HG02970 (cell line): ENCODE data around the gene CALU.

Experiments
- ATAC-seq: cut with Tn5 transposase; IDR thresholded peaks from one replicate; pipeline ENCODE4 v1.9.1; 2021; ENCODE audit warnings: mild to moderate bottlenecking, moderate library complexity, moderate number of reproducible peaks; ENCODE audit not compliant: unreplicated experiment, low FRiP score

CALU gene

DNA sequence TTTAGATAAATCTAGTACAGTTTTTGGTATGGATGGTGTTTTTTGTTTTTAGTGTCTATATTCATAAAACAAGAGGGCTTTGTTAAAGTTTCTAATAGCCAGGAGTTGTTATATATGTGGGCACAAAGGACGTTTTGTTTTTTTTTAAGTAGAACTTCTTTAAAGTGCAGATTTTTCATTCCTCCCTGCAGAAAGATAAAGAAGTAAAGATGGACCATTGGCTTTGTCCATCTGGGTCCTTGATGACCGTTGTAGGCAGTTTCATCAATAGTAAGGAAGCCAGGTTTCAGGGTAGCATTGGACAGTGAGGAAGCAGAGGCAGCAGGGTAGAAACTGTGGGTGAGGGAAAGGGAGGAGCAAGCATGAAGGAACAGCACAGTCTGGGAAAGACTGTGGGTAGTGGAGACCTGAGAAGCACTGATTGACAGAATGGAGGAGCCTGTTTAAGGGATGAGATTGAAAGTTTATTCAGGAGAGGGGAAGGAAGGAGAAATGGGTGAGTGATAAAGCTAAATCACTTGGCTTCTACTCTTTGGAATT, 5.3 kb downstream of the CALU start:
- ATAC-seq: no peak

DNA sequence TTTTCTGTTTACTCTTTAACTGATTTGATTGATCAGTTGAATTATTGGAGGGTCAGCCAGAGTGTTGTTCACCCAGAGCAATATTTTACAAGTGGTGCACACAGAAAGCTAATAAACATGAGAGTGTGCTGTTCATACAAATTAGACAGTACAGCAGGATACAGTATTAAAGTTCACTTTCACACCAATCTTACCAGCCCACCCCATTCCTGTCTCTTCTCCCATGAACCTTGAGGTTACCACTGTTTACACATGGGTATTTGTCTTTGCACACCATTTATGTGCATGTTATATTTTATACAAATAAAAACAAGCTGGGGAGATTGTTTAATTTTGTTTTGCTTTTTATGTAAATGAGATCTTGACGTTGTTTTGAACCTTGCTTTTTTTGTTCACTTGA, 6.5 kb downstream of the CALU start:
- no peak for ATAC-seq

DNA sequence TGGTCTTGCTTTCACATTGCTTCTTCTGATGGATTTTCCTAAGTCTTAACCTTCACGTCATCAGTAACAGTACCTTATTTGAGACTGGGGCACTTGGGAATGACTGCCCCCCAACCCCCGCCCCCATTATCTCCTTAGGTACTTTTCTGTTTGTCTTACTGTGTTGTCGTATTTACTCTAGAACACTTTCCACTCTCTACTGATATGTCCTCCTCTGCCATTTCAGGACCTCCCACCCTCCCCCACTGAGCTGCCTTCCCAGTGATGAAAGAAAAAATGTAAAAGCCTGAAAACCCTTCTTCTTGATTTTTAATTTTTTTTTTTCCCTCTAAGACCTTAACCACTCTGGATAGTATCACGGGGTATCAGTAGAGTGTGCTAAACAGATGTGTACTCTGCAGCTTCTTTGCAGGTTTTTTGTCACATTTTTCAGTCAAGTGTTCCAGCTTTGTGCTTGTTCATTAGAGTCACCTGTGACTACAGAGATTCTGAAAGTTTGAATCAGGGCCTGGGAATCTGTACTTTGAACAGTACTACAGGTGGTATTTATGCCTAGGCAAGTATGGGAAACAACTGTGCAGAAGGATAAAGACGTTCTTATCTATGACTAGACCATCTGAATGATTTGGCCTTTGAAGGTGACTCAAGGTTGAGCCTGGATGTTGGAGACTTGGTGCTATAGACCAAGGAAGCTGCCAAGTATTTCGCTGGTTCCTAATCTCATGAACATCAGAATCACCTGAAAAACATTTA, 8.3 kb downstream of the CALU start:
- ATAC-seq: no peak

DNA sequence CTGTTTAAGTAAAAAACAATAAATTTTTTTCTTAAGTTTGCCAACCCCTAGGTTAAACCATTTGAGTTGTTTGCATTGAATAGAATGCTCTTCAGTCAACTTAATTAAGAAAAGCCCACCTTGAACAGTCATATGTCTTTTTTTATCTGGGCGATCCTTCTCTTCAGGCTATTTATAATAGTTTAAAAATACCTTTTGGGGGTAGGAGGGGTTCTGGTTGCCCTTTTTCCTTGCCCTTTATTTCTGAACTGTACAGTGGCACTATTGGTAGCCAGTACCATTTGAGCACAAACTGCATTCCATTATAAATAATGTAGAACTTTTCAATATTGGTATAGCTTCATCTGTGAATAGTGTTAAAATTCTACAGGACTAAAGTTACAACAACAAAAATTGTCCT, 13.1 kb downstream of the CALU start:
- no peak for ATAC-seq

DNA sequence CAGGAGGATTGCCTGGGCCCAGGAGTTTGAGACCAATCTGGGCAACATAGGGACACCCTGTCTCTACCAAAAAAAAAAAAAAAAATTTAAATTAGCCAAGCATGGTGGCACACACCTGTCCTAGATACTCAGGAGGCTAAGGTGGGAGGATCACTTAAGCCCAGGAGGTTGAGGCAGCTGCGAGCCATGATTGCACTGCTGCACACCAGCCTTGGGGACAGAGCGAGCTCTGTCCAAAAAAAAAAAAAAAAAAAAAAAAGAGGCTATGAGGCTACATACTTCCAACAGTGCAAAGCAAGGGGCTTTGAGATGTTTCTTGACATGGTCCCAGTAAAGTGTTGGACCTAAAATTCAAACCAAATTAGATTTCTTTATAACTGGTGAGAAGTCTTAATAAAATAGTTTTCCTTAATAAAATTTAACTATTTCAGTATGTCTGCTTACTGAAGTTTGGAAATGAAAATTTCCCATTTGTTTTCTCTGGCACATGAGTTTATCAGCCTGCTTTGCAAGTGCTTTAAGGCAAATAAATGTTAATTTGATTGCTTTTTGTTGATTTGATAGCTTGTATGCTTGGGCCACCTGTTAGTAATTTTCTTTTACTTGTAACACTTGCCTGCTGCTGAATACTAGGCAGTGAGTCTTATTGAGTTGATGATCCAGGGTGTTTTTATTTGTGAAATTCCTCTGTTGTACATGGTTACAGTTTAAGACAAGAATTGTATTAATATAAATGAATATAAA, 16.1 kb downstream of the CALU start:
- no peak for ATAC-seq

DNA sequence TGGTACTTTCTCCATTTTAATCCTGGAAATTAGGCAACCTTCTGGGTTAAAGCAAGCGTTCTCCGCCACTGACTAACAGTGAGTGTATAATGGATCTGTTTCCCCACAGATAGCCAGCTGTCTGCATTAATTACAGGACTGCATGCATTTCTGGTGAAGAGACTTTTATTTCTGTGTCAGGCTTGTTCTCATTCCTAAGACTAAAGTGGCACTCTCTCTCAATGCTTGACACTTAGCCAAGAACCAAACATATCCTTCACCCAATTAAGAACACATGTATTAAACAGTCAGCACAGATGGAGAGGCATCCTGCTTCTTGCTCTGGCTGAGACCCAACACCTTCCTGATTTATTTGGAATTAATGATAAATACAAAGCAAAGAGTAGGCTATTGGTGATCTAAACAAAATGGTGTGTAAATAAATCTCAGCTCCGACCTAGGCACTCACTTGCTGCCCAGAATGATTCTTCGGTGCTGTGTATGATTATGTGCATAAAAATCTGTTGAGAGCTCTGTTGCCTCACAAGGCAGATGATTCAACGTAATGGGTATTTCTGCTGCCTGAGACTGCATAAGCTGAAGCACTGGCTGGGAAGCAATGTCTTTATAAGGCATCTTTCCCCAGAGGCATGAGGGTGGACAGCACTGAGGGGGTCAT, 16.8 kb downstream of the CALU start:
- ATAC-seq: no peak

DNA sequence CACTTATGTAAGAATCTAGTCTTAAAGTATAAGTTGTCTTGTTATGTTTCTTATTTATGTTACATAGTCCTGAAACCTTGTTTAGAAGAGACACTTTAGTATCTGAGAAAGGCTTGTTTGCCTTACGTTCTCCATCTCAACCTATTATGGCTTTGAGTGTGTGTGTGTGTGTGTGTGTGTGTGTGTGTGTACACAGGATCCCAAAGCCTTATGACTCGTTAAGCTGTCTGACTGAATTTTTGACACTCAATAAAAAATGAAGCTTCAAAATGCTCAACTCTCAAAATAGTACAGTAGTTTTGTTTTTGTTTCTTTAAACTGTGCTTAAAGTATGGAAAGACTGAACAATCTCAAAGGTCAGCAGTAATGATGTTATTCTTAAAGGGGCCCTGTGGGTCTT, 18.0 kb downstream of the CALU start:
- no peak for ATAC-seq

DNA sequence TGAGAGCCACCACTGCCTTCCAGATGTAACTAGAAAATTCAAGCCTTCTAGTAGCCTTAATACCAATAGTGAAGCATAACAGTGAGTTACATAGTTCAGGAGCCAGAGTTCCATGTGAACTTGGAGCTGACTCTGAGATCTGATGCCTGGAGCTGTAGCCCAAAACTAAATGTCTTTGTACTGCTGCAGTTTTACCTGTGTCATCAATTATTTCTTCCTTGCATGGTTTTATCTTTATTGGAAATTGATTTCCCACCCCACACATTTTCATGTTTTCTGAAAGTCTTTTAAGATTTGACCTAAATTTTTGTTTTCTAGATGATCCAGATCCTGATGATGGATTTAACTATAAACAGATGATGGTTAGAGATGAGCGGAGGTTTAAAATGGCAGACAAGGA, 19.4 kb downstream of the CALU start:
- no peak for ATAC-seq

DNA sequence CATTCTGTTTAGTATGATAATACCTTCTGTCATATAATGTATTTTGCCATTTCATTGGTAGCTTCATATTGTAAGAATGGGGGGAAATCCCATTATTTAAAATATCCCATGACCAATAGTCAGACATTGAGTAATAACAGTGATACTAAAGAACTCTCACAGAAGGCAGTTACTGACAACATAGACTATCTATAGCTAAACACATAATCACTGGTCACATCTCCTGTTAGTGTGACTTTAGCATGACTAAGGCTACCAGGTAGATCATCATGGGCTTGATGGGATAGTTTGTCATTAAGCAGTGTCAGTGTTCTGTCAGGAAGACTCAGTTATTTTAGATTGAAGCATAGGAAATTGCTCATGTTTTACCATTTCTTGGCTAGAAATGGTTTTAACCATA, 20.1 kb downstream of the CALU start:
- no peak for ATAC-seq

DNA sequence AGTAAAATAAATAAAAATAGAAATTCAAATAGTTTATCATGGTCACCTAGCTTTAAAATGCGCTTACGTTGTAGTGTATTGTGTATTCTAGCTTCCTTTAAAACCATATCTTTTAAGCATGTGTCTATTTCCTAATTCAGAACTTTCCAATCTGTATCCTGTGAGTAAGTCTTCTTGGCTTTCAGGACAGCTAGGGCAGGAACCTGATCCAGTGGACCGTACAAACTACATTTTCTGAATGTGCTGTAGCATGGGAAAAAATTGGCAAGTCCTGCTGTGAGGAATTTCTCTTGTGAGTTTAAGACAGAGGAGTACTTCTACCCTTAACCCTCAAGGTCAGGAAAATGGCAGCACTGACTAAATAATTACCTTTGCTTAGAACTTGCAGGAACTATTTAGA, 24.4 kb downstream of the CALU start:
- ATAC-seq: no peak

DNA sequence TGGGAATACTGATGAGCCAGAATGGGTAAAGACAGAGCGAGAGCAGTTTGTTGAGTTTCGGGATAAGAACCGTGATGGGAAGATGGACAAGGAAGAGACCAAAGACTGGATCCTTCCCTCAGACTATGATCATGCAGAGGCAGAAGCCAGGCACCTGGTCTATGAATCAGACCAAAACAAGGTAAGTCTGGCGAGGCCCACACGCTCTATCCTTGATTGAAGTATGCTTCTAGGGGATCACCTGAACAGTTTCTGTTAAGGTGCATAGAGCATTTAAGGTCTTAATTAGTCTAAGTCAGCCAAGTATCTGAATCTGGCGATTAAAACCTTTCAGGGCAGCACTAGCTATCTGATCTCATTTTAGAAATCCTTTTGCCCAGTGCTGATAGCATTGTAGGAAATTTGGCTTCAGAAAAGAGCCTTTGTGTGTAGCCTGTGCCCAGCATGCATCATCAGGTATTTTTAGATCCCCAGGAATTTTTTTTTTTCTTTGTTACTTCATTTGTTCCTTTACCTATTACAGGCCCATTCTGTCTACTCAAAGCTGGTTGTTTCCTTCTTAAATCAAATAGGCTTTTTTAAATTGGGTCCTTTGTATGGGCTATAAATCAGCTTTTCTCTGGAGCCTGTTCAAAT, 28.4 kb downstream of the CALU start:
- no peak for ATAC-seq

DNA sequence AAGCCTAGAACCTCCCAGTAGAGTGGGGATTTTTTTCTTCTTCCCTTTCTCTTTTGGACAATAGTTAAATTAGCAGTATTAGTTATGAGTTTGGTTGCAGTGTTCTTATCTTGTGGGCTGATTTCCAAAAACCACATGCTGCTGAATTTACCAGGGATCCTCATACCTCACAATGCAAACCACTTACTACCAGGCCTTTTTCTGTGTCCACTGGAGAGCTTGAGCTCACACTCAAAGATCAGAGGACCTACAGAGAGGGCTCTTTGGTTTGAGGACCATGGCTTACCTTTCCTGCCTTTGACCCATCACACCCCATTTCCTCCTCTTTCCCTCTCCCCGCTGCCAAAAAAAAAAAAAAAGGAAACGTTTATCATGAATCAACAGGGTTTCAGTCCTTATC, 31.1 kb downstream of the CALU start:
- no peak for ATAC-seq

DNA sequence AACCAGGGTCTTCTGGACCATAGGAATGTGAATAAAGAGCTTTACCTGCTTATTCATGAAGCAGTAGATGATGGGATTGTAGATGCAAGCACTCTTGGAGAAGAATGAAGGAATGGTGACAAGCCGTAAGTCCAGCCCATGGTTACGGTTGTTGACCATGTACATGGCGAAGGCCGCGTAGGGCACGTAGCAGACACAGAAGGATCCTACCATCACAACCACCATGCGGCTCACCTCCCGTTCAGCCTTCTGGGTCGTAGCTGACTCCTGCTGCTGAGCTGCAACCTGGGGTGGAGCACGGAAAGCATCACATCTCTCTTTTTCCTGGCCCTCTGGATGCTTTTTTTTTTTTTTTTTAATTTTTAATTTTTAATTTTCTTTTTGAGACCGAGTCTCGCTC, 34.4 kb downstream of the CALU start:
- ATAC-seq: no peak

DNA sequence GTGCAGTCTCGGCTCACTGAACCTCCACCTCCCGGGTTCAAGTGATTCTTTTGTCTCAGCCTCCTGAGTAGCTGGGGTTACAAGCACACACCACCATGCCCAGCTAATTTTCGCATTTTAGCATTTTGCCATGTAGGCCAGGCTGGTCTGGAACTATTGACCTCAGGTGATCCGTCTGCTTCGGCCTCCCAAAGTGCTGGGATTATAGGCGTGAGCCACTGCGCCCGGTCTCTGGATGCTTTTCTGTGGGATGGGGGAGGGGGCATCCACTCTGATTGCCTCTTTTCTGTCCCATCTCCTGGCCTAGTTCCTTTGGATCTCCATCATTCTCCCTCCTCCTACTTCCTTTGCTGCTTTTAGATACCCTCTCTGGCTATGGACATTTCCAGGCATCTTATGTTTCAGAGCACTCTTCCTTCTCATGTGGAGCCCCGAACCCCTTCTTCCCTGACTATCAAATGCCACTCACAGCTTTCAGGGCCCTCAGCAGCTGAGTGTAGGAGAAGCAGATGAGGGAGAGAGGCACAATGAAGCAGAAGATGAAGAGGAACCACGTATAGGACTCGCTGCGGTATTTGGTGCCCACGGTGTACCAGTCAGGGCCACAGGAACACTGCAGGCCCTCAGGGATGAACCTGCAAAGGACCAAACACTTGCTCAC, 35.0 kb downstream of the CALU start:
- no peak for ATAC-seq

DNA sequence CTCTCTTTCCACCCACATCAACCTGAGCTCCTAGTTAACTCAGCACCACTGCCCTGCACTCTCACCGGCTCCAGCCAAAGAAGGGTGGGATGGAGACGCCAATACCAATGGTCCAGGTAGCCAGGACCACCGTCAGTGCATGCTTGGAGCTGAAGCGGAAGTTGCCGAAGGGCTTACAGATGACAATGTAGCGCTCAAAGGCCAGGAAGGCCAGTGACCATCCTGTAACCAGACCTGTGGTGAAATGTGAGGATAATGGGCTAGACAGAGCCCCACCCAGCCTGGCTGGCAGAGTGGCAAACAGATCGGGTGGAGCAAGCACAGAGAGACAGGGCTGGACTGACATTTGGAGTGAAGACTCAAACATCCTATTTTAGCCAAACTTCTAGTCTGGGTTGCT, 35.8 kb downstream of the CALU start:
- no peak for ATAC-seq

DNA sequence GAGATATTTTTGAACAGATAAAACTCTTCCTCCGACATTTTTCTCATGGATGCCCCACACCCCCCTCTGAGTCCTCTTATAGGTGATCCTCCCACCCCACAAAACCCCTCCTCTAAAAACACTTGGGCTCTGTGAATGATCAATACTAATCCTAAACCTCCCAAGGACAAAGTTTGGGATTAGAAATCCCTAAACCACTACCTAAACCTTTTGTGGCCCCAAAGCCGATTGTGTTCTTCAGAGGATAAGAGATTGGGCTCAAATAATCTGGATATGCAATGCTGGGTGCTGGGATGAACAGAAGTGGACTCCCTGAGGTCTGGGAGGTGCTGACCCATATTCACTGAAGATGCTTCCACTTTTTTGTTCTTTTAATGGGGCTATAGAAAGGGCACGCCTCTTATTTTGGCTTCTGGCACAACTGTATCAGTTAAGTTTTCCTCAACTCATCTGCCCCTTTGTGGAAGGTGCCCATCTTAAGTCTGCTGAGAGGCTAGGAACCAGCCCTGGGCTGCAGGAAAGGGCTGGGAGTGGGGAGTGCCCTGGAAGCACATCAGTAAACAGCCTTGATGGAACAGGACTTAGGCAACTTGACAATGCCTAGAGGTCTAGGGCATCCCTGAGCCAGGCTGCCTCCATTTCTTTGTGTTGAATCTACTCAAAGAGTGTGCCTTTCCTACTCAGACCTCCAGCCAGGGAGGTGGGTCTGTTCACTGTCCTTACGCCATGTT, 36.8 kb downstream of the CALU start, which contains the start of gene OPN1SW:
Gene OPN1SW (minus strand): TSS at position 51 of the 731 bp plus-strand sequence. CDS start 13 bp downstream, at position 38.
- ATAC-seq: no peak

DNA sequence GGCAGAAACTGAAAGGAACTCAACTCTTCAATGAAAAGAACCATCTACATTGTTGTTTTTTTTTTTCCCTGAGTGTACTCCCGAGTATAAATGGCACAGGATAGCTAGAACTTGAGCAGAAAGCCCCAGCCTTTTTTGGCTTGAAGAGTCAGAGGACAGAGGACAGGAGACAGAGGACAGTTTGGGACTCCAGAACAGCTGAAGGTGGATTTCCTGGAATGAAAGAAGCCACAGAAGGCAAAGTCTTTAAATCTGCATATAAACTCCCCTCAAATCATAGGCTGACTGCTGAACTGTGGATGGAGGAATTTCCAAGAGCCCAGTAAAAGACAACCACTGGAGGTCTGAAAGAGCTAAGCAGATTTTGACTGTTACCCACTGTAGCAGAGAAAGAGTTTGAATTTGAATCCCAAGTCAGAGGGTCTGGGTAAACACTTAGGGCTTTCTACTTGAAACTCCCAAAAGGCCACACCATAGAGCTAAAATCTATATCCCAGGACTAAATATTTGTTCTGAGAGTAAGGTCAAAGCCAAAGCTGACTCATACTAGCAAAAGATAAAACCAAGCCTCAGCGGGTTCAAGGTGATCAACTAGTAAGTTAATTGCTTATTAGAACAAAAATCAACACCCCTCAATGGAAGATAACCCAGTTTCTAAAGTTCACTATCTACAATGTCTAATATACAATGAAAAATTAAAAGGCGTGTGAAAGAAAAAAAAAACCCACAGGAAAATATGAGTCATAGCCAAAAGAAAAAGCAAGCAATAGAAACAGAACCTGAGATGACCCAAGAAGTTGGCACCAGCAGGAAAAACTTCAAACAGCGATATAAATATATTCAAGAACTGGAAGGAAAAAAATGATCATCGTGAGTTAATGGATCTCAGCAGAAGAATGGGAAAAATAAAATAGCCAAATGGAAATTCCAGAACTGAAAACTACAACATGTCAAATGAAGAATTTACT, 38.3 kb downstream of the CALU start:
- ATAC-seq: no peak

DNA sequence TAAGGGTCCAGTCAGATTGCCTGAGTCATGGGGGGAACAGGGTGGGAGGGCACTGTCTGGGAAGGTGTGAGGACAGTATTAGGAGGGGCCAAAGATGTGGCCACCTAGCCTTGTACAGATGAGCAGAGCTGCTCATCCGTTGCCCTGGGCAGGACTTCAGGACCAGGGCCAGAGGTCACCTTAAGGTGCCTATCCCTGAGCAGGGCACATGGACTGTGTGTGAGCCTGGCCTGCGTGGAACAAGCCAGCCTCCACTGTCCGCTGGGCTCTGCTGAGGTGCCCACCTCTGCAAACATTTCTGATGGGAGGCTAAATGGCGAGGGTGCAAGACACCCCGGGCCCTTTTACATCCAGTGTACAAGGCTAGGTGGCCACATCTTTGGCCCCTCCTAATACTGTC, 39.8 kb downstream of the CALU start:
- ATAC-seq: no peak
